ENCODE results near the gene WRAP73. TPM values are rescaled to one million over a fixed set of nuclear protein-coding genes. Genes with fewer than 3 reads are reported as not detected.
A peak's percentile ranks its signal among the peaks of the same experiment; 100 is the strongest.

Gene WRAP73
- total RNA-seq, 1 donor from 2014 or later = 6.0 TPM

DNA sequence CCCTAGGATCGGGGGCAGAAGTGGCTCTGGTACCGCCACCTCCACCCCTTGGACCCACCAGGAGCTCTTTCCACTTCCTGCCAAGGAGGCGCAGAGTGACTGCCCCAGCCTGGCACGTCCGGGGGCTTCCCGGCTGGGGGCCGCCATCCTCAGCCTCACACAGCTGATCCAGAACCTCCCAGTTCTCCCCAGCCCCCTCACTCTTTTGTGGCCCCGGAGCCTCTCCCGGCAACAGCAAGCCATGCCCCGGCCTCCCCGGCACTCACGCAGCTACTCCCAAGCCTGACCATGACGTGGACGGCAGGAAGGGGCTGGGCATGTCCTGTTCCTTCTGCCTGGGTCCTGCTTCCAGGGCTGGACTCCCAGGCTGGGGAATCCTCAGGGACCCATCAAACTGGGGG, 19.5 kb upstream of the WRAP73 start:
- DNase-seq (ENCODE audit: low spot score) = no peak

DNA sequence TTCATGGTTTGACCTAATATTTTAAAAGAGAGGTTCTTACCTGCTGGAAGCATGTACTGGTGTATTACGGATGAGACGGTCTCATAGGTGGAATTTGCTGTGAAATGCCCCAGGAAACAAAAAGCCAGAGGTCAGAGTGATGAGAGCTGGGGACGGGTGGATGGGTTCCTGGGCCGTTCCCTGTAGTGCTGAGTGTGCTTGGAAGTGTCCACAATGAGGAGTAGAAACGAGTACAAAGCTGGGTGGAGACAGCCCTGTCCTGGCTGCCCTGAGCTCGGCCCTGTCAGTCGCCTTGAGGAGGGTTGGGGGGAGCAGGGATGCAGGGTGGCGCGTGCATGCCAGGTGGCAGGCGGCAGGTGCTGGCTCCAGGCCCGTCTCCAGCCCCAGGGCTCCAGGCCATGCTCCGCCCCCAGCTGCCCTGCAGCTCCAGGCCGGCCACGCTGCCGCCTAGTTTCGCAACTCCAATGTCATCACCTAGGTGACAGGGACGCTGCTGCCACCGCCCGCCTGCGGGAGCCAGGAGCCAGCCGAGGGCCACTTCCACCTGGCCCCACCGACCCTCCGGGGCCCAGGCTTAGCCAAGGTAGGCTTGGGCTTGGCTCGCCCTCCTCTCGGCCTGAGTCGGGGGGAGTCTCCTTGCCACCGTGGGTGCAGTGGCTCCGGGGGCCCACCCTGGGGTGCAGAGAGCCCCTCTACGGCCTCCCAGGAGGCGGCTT, 18.8 kb upstream of the WRAP73 start:
- DNase-seq (ENCODE audit: low spot score) = peak; percentile 24

DNA sequence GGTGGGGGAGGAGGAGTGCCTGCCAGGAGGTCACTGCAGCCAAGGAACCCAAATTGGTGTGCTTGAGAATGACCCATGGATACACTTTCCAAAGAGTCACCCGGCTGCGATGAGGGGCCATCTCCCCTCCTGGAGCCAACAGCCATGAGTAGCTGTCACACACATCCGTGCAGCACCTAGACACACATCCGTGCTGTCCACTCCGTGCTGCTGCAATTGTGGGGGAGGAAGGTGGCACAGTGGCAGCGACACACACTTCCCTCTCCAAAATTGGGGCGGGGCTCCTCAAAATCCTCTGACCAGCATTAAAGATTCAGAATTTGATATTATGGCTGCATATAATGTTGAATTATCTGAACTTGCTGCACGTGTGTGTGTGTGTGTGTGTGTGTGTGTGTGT, 18.2 kb upstream of the WRAP73 start:
- DNase-seq (ENCODE audit: low spot score) = no peak

GRCh38 chr1:3664700-3665375, 14.9 kb upstream of the WRAP73 start:
- DNase-seq (ENCODE audit: low spot score) = no peak

DNA sequence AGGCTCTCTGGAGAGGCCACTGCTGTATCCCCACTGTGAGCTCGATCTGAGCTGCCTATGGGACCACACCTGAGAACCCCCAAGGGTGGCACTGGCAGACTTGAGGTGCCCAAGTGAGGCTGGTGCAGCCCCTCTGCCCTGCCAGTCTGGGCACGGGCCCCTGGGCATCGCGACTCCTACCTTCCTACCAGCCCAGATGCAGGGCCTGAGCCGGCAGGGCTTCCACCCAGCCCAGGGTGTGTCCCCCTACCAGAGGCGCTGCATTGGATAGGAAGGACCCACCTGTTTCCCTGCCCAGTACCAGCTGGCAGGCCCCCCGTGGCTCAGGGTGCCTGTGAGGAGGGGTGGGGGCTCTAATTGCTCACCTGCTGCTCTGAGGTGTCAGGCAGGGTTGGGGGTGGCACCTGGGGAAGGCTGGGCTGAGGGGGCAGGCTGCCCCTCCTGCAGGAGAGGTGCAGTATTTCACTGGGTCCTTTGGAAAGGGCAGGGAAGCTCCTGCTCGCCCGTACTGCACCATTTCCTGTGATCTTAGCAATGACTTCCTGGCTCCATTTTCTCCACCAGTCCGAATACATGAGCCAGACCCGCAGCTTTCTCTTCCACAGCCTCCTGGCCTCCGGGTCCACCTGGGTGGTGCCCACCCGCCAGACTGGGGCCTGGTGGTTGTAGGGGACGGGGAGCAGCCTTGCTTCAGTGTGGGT, 14.2 kb upstream of the WRAP73 start:
- no peak for DNase-seq (ENCODE audit: low spot score)

DNA sequence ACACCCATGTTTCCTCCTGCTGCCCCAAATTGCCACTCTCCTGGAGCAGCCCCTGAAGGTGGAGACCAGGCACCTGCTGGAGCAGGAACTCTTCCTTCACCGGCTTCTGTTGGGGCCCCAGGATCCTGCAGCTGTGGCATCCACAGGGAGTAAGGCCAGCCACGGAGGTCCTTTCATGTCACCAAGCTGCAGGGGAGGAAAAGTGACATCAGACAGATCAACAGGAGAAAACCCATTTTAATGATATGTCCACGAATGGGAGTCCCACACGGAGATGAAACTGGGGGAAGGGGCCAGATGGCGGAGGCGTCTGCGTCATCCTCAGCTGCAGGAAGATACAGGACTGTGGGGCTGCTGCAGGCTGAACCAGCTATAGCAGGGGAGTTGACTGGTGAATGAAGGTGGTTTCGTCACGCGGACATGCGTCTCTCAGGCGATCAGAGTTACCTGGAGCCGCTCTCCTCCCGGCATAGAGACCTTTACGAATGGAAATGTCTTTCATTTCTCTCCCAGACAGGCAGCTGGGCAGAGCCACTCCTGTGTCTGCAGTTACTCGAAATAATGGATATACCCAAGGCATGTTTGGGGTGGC, 12.3 kb upstream of the WRAP73 start:
- DNase-seq (ENCODE audit: low spot score) = no peak

DNA sequence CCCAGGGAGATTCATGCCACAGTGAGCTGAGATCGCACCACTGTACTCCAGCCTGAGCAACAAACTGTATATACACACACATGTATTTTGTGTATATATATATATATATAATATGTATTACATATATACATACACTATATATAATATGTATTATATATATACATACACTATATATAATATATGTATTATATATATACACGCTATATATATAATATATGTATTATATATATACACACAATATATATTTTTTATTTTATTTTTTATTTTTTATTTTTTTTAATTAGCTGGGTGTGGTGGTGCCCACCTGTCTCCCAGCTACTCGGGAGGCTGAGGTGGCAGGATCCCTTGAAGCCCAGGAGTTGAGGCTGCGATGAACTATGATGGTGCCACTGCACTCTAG, 11.7 kb upstream of the WRAP73 start:
- DNase-seq (ENCODE audit: low spot score) = no peak

DNA sequence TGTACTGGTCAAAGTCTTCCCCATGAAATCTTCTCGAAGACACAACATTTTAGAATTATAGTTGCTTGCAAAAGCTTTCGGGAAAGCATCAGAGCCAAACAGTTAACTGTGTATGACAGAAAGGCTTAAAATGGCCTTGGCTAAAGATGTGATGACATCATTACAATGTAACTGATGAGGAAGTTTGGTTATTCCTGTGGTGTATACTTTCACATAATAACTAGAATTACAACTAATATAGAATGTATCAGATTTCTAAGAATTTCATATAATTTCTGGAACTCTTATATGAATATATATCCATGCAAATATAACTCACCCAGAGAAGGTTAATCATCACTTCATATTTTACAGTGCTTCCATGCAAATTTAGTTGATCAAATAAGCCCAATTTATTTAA, 10.8 kb upstream of the WRAP73 start:
- DNase-seq (ENCODE audit: low spot score) = no peak

DNA sequence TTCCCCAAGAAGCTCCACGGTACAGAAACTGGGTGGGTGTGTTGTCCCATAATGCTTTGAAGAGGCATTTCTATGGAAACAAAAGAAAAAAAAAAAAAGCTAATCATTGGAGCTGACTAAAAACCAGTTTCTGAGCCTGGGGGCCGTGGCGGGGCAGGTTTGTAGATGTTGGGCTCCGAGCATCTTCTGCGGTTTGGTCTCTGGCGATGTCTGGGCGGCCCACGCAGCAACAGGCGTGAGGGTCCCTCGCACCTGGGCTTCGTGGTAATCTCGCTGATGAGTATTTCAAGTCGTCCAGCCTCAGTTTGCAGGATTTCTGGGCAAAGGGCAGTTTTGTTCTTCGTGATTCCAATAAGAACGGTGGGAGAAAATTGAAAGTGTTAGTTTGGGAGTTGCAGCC, 9.2 kb upstream of the WRAP73 start:
- DNase-seq (ENCODE audit: low spot score) = no peak

- DNase-seq (ENCODE audit: low spot score) = no peak
Observed at GRCh38 chr1:3658231-3658615, 8.3 kb upstream of the WRAP73 start.

DNA sequence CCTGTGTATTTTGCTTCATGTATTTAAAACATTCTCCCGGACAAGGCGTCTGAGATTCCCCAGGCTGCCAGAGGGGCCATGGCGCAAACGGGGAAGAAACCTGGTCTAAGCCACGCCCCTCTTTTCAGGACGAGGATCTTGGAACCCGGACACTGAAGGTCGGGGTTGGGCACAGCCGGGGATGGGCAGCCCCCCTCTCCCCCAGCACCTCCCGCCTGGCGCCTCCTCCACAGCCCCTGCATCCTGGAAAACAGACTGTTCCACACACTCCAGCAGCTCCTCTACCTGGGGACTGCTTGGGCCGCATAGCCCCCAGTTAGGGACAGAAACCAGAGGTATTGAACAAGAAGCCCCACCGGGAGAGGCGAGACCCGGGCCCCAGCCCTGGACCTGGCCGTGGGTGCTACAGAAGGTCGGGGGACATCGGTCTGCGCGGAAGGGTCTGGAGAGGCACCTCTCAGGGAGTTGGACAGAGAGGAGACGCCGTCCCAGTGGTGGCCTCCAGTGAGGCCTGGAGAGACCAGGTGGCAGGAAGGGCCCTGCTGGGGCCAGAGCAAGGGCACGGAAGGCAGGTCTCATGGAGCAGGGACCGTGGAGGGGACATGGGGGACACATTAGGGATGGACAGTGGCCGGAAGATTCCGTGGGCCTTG, 7.8 kb upstream of the WRAP73 start:
- DNase-seq (ENCODE audit: low spot score) = no peak

DNA sequence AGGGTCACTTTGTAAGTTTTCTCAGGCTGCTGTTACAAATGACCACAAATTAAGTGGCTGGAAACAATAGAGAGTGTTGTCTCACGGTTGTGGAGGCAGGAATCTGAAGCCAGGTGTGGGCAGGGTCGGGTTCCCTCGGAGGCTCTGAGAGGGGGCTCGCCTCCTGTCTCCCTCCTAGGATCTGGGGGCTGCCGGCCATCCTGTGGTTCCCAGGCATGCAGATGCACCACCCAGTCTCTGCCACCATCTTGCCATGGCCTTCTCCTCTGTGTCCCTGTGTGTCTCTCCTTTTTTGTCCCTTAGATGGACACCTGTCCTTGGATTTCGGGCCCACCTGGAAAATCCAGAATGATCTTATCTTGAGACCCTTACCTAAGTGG, 7.2 kb upstream of the WRAP73 start:
- DNase-seq (ENCODE audit: low spot score) = no peak

DNA sequence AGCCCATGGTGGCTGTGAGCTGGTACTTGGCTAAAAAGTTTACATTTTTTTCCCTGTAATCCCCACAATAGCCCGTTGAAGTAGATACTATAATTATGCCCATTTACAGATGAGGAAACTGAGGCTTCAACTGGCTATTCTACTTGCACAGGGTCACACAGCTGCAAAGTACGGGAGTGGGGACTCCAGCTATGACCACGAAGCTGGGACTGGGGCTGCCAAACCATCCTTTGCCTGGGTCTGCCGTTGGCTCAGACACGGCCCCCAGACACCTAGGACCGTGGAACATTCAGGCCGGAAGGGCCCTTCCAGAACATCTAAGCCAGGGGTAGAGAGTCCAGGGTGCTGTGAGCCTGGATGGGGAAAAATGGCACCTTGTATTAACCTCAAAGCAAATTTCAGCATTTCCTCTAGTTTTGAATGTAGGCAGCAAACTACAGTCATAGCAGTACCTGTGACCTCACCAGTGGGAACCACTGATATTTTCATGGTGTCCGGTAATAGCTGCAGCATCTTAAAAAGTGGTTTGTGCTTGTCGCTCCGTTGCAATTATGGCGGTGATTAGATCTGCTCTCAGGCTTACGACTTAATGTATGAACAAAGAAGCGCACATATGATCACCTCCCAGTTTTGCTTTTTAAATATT, 6.7 kb upstream of the WRAP73 start:
- DNase-seq (ENCODE audit: low spot score) = no peak

- no peak for DNase-seq (ENCODE audit: low spot score)
Observed at GRCh38 chr1:3654549-3655281, 4.8 kb upstream of the WRAP73 start.

DNA sequence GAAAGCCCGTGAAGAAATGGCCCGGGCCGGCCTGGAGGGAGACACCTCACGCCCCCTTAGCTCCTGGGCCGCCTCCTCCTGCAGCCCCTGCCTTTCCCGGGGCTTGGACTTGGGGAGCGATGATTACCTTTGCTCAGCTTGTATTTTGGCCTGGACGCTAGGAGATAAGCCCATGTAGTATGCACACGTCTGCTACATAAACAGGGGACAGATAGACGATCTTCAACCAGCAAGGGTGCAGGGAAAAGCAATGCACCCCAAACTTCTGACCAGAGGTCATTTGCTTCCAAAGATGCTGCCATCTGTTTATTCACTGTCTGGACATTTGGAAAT, 3.3 kb upstream of the WRAP73 start:
- no peak for DNase-seq (ENCODE audit: low spot score)

GRCh38 chr1:3652548-3653285, 2.8 kb upstream of the WRAP73 start:
- no peak for DNase-seq (ENCODE audit: low spot score)

DNA sequence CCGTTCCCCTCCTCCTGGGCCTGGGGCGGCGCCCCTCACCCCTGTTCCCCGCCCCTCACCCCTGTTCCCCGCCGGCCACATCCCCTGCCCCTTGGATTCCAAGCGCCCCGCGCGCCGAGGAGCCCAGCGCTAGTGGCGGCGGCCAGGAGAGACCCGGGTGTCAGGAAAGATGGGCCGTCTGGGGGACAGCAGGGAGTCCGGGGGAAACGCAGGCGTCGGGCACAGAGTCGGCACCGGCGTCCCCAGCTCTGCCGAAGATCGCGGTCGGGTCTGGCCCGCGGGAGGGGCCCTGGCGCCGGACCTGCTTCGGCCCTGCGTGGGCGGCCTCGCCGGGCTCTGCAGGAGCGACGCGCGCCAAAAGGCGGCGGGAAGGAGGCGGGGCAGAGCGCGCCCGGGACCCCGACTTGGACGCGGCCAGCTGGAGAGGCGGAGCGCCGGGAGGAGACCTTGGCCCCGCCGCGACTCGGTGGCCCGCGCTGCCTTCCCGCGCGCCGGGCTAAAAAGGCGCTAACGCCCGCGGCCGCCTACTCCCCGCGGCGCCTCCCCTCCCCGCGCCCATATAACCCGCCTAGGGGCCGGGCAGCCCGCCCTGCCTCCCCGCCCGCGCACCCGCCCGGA, 2.1 kb upstream of the WRAP73 start, which contains the start of gene TP73:
TSS of gene TP73 (plus strand) at position 587 of the 618 bp plus-strand sequence. CDS start 29,850 bp downstream, outside the sequence.
- DNase-seq (ENCODE audit: low spot score) = no peak

DNA sequence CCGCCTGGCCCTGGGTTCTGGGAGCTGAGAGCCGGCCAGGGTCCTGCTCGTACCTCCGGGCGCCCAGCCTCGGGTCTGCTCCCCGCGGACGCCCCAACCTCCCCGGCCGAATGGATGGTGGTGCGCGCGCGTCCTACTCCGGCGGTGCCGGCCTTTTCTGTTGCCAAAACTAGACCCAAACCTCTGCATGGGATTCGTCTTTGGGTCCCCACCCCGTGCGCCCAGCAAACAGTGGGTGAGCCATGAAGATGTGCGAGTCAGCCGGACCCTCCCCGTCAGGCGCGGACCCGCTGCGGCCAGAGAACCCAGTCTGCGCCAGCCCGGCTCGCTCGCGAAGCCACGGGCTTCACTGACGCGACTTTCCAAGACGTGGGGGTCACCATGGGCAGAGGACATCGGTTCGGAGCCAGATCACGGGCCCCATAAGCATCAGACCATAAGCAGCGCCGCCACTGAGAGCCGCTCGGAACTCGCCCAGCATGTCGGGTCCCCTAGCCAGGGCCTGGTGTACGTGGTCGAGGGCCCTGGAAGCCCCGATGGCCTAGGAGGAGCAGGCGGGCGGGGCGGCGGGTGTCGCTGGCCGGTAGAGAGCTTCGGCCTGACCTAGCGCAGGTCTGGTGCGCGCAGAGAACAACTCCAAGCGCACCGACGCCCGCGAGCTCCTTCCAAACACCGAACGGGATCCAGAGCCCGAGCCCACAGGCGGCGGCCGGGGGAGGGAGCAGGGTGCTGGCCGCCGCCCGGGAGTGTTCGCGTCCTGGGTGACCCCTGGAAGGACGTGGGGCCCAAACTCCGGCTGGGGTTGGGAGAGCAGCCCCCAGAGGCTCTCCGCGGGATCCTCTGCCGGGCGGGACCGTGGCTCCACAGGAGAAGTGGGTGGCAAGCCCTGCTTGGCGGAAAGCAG, 1.4 kb upstream of the WRAP73 start:
- no peak for DNase-seq (ENCODE audit: low spot score)
